HG03520 (cell line): ENCODE data around the gene NAALAD2.
"Not testable (repeated sequence)": the region's sequence is repeated elsewhere in the genome, so short reads cannot be mapped to it uniquely, and the experiment has no call there.

Experiments
- ATAC-seq: cut with Tn5 transposase; IDR thresholded peaks from one replicate; pipeline ENCODE4 v1.9.1; 2021; ENCODE audit warnings: mild to moderate bottlenecking, moderate library complexity; ENCODE audit not compliant: unreplicated experiment

The NAALAD2 gene

DNA sequence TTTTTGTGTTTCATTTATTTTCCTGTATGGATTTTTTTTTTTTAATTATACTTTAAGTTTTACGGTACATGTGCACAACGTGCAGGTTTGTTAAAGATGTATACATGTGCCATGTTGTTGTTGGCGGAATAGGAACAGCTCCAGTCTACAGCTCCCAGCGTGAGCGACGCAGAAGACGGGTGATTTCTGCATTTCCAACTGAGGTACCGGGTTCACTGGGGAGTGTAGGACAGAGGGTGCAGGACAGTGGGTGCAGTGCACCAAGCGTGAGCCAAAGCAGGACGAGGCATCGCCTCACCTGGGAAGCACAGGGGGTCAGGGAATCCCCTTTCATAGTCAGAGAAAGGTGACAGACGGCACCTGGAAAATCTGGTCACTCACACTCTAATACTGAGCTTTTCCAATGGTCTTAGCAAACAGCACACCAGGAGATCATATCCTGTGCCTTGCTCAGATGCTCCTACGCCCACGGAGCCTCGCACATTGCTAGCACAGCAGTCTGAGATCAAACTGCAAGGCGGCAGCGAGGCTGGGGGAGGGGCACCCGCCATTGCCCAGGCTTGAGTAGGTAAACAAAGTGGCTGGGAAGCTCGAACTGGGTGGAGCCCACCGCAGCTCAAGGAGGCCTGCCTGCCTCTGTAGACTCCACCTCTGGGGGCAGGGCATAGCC is 105.6 kb downstream of the NAALAD2 start:
- ATAC-seq = not testable (repeated sequence)

DNA sequence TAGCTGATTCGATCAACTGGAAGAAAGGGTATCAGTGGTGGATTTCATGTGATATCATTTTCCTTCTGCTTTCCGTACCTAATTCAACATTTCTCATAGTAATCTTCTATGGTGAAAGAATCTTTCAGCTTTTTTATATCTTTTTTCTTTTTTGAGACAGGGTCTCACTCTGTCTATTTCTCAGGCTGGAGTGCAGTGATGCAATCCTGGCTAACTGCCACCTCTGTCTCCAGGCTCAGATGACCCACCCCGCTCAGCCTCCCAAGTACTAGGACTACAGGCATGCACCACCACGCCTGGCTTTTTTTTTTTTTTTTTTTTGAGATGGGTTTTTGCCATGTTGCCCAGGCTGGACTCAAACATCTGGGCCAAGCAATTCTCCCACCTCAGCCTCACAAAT is 107.0 kb downstream of the NAALAD2 start:
- no peak for ATAC-seq
